ENCODE data around the gene PTPRZ1.

DNA sequence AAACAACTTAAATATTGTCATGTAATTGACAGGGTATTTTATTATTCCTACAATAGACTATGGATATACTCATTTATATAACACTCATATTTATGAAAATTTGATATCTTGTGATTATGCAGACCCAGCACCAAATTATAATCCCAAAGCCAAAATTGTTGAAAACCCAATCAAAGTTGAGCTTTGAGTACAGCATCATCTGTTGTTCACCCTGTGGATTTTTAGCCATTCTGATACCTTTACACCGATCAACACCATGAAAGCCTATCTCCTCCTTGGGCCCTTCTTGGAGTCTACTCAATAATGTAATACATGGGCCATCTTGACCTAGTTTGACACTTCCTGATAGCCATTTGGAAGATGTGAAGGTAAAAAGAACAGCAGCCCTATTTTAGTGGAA is 221.6 kb downstream of the PTPRZ1 start:
- TF ChIP-seq BHLHE40 (IDR thresholded peaks at IDR 0.05; ENCODE audit: borderline replicate concordance in 1 of 2, low read depth in 2 of 2, low read length in 1 of 2) (no peak), NBN (IDR thresholded peaks at IDR 0.05) (no peak), CREB1 (IDR thresholded peaks at IDR 0.05; ENCODE audit: low read depth) (no peak), NRF1 (conservative IDR thresholded peaks at IDR 0.05; ENCODE audit: low read depth, low read length) (no peak), SREBF1 (IDR thresholded peaks at IDR 0.05; ENCODE audit: low read length) (no peak), CEBPB (IDR thresholded peaks at IDR 0.05; ENCODE audit: borderline replicate concordance in 1 of 2, low read depth in 2 of 2, low read length in 2 of 2) (no peak), YY1 (IDR thresholded peaks at IDR 0.05; ENCODE audit: low read depth, low read length) (no peak), ETV6 (conservative IDR thresholded peaks at IDR 0.05 in 1 of 2, IDR thresholded peaks at IDR 0.05 in 1 of 2; ENCODE audit: borderline replicate concordance in 1 of 2, low read depth in 1 of 2) (no peak)
- TF ChIP-seq, protein P1, sequence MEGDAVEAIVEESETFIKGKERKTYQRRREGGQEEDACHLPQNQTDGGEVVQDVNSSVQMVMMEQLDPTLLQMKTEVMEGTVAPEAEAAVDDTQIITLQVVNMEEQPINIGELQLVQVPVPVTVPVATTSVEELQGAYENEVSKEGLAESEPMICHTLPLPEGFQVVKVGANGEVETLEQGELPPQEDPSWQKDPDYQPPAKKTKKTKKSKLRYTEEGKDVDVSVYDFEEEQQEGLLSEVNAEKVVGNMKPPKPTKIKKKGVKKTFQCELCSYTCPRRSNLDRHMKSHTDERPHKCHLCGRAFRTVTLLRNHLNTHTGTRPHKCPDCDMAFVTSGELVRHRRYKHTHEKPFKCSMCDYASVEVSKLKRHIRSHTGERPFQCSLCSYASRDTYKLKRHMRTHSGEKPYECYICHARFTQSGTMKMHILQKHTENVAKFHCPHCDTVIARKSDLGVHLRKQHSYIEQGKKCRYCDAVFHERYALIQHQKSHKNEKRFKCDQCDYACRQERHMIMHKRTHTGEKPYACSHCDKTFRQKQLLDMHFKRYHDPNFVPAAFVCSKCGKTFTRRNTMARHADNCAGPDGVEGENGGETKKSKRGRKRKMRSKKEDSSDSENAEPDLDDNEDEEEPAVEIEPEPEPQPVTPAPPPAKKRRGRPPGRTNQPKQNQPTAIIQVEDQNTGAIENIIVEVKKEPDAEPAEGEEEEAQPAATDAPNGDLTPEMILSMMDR (IDR thresholded peaks at IDR 0.05 in 2 of 3, conservative IDR thresholded peaks at IDR 0.05 in 1 of 3; ENCODE audit: control insufficient read depth in 2 of 3, extremely low read depth in 1 of 3, insufficient read depth in 1 of 3, low read depth in 3 of 3, low read length in 3 of 3): no peak
- TF ChIP-seq, protein P2, sequence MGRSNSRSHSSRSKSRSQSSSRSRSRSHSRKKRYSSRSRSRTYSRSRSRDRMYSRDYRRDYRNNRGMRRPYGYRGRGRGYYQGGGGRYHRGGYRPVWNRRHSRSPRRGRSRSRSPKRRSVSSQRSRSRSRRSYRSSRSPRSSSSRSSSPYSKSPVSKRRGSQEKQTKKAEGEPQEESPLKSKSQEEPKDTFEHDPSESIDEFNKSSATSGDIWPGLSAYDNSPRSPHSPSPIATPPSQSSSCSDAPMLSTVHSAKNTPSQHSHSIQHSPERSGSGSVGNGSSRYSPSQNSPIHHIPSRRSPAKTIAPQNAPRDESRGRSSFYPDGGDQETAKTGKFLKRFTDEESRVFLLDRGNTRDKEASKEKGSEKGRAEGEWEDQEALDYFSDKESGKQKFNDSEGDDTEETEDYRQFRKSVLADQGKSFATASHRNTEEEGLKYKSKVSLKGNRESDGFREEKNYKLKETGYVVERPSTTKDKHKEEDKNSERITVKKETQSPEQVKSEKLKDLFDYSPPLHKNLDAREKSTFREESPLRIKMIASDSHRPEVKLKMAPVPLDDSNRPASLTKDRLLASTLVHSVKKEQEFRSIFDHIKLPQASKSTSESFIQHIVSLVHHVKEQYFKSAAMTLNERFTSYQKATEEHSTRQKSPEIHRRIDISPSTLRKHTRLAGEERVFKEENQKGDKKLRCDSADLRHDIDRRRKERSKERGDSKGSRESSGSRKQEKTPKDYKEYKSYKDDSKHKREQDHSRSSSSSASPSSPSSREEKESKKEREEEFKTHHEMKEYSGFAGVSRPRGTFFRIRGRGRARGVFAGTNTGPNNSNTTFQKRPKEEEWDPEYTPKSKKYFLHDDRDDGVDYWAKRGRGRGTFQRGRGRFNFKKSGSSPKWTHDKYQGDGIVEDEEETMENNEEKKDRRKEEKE (IDR thresholded peaks at IDR 0.05): no peak

Measured in GM12878 (cell line).